Measurements from ENCODE around the gene ERICH3.

The ERICH3 gene

GRCh38 chr1:74590288-74590687 is 83.3 kb downstream of the ERICH3 start:
- no peak for DNase-seq (ENCODE audit: low read depth in 1 of 2, low spot score in 1 of 2)

GRCh38 chr1:74587888-74588287 is 85.7 kb downstream of the ERICH3 start:
- no peak for DNase-seq (ENCODE audit: low read depth in 1 of 2, low spot score in 1 of 2)

- DNase-seq (ENCODE audit: low read depth in 1 of 2, low spot score in 1 of 2): no peak
These were observed 87.2 kb downstream of the ERICH3 start for GRCh38 chr1:74586253-74586897.

- DNase-seq (ENCODE audit: low read depth in 1 of 2, low spot score in 1 of 2): no peak
These were observed 89.4 kb downstream of the ERICH3 start for GRCh38 chr1:74584185-74584584.

GRCh38 chr1:74583397-74583796 is 90.2 kb downstream of the ERICH3 start:
- no peak for DNase-seq (ENCODE audit: low read depth in 1 of 2, low spot score in 1 of 2)

- no peak for DNase-seq (ENCODE audit: low read depth in 1 of 2, low spot score in 1 of 2)
These were observed 94.2 kb downstream of the ERICH3 start for GRCh38 chr1:74579425-74579824.

- DNase-seq (ENCODE audit: low read depth in 1 of 2, low spot score in 1 of 2): no peak
These were observed 95.5 kb downstream of the ERICH3 start for GRCh38 chr1:74578101-74578500.

- no peak for DNase-seq (ENCODE audit: low read depth in 1 of 2, low spot score in 1 of 2)
These were observed 101.7 kb downstream of the ERICH3 start for GRCh38 chr1:74571891-74572290.

- DNase-seq (ENCODE audit: low read depth in 1 of 2, low spot score in 1 of 2): no peak
These were observed 102.1 kb downstream of the ERICH3 start for GRCh38 chr1:74571493-74571800.

- DNase-seq (ENCODE audit: low read depth in 1 of 2, low spot score in 1 of 2): no peak
These were observed 102.6 kb downstream of the ERICH3 start for GRCh38 chr1:74570797-74571492.

GRCh38 chr1:74549932-74550331 is 123.7 kb downstream of the ERICH3 start:
- DNase-seq (ENCODE audit: low read depth in 1 of 2, low spot score in 1 of 2): no peak

GRCh38 chr1:74548961-74549750 is 124.4 kb downstream of the ERICH3 start:
- no peak for DNase-seq (ENCODE audit: low read depth in 1 of 2, low spot score in 1 of 2)

- DNase-seq (ENCODE audit: low read depth in 1 of 2, low spot score in 1 of 2): no peak
These were observed 127.8 kb downstream of the ERICH3 start for GRCh38 chr1:74545821-74546220.

- no peak for DNase-seq (ENCODE audit: low read depth in 1 of 2, low spot score in 1 of 2)
These were observed 139.4 kb downstream of the ERICH3 start for GRCh38 chr1:74534241-74534640.

GRCh38 chr1:74531796-74532195 is 141.8 kb downstream of the ERICH3 start:
- no peak for DNase-seq (ENCODE audit: low read depth in 1 of 2, low spot score in 1 of 2)

- no peak for DNase-seq (ENCODE audit: low read depth in 1 of 2, low spot score in 1 of 2)
These were observed 142.7 kb downstream of the ERICH3 start for GRCh38 chr1:74530892-74531291.

- no peak for DNase-seq (ENCODE audit: low read depth in 1 of 2, low spot score in 1 of 2)
These were observed 145.5 kb downstream of the ERICH3 start for GRCh38 chr1:74528123-74528522.

- no peak for DNase-seq (ENCODE audit: low read depth in 1 of 2, low spot score in 1 of 2)
These were observed 146.9 kb downstream of the ERICH3 start for GRCh38 chr1:74526708-74527107.

- DNase-seq (ENCODE audit: low read depth in 1 of 2, low spot score in 1 of 2): no peak
These were observed 149.6 kb downstream of the ERICH3 start for GRCh38 chr1:74523873-74524480.

- no peak for DNase-seq (ENCODE audit: low read depth in 1 of 2, low spot score in 1 of 2)
These were observed 151.4 kb downstream of the ERICH3 start for GRCh38 chr1:74522148-74522547.

Measured in activated CD4-positive, alpha-beta T cell treated with anti-CD3 and anti-CD28 coated beads, Interleukin-2, amount 50 U/mL, for 24 hours (primary cell).